Measurements from ENCODE around the gene MTUS2. TPM values are rescaled to one million over a fixed set of nuclear protein-coding genes. Genes with fewer than 3 reads are reported as not detected.
"Not testable (repeated sequence)": the region's sequence is repeated elsewhere in the genome, so short reads cannot be mapped to it uniquely, and the experiment has no call there.

The MTUS2 gene
- total RNA-seq, 1 experiment from 2014 or later = 0.10 TPM

GRCh38 chr13:29318741-29319140 is 498.6 kb downstream of the MTUS2 start:
- DNase-seq (ENCODE audit: low spot score) = no peak

- no peak for DNase-seq (ENCODE audit: low spot score)
Measured at GRCh38 chr13:29319451-29319850, 499.3 kb downstream of the MTUS2 start.

GRCh38 chr13:29323954-29324353 is 503.8 kb downstream of the MTUS2 start:
- DNase-seq (ENCODE audit: low spot score) = no peak

DNA sequence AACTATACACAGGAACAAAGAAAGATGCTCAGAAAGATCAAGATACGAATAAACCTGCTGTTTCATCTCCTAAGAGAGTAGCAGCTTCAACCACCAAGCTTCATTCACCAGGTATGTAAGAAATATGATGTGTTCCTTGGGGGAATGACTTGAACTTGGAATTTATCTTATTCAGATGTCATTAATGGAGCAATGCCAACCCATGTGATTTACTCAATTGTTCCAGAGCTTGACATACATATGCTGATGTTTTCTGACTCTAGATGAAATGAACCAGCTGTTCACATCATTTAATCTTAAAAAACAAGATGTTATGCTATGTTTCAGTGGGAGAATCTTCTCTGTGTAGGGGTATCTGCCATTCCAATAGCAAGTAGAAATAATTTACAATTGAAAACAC is 504.5 kb downstream of the MTUS2 start:
- DNase-seq (ENCODE audit: low spot score) = no peak

DNA sequence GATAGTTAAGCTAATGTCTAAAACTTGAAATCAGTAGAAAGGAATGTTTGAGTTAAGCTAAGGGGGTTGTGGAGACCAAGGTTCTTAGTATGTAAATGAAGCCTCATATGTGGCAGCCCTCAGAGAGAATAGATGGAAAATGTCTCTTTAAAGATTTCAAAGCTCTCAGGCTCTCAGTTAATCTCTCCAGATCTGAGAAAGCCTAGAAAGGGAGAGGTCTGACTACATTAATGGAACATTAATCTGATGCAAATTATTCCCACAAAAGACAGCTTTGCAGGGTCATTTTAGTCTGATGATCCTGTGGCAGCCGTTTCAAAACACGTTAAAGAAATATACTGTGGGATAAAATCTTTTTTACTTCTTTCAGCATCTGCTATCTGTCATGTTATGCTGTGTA is 508.4 kb downstream of the MTUS2 start:
- no peak for DNase-seq (ENCODE audit: low spot score)

- DNase-seq (ENCODE audit: low spot score) = no peak
Measured at GRCh38 chr13:29336356-29336755, 516.2 kb downstream of the MTUS2 start.

GRCh38 chr13:29339386-29340272 is 519.5 kb downstream of the MTUS2 start:
- no peak for DNase-seq (ENCODE audit: low spot score)

DNA sequence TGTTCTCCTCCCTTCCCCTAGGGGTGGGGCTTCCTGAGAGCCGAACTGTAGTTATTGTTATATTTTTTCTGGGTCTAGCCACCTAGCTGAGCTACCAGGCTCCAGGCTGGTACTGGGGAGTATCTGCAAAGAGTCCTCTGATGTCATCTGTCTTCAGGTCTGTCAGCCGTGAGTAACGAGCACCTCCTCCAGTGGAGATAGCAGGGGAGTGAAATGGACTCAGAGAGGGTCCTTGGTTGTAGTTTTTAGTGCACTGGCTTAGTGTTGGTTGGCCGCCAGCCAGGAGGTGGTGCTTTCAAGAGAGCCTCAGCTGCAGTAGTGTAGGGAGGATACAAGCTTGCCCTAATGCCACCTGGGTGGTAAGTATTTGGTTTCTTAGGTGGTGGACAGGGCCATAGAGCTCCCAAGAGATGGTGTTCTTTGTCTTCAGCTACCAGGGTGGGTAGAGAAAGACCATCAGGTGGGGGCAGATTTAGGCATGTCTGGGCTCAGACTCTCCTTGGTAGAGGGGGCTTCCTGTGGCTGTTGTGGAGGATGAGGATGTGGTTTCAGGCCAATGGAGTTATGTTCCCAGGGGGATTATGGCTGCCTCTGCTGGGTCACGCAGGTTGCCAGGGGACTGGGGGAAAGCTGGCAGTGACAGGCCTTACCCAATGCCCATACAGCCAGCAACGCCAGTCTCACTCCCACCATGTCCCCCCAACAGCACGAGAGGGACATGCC is 525.9 kb downstream of the MTUS2 start:
- not testable (repeated sequence) for DNase-seq (ENCODE audit: low spot score)

GRCh38 chr13:29355029-29355428 is 534.9 kb downstream of the MTUS2 start:
- DNase-seq (ENCODE audit: low spot score) = no peak

- DNase-seq (ENCODE audit: low spot score) = no peak
Measured at GRCh38 chr13:29359181-29359580, 539.0 kb downstream of the MTUS2 start.

DNA sequence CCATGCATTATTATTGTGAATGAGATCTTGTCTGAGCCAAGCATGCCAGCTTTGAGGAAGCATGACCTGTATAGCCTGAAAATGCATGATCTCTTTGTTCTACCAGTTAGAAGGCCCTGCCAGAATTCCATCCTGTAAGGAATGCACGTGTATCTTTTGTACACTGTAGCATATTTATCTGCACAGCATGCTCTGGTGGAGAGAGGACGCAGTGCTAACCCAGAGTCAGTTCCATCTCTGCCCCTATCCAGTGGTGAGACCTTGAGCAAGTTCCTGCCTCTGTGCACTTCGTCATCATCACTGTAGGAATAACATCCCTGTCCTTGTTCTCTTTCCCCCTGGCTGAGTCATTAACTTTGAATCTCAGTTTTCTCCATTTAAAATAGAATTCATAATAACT is 541.6 kb downstream of the MTUS2 start:
- no peak for DNase-seq (ENCODE audit: low spot score)

GRCh38 chr13:29362849-29363604 is 542.9 kb downstream of the MTUS2 start:
- peak; percentile 56 for DNase-seq (ENCODE audit: low spot score)

- peak; percentile 21 for DNase-seq (ENCODE audit: low spot score)
Measured at GRCh38 chr13:29369060-29369743, 549.1 kb downstream of the MTUS2 start.

- no peak for DNase-seq (ENCODE audit: low spot score)
Measured at GRCh38 chr13:29379281-29379680, 559.1 kb downstream of the MTUS2 start.

DNA sequence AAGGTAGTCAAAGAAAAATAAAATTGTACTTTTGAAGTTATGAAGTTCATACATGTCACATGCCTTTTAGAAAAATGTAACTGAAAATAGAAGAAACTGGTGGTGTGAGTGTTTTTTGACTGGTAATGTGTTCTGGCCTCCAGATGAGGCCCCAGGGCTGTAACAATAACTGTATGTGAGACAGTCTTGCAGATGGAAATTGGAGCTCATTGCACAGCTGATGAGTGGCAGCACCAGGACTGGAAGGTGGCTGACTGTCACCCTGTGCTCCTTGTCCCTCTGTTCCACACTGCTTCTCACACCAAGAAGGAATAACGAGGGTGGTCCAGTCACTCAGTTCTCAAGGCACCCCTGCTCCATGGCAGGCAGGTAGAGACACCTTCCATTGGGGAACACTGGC is 559.7 kb downstream of the MTUS2 start:
- no peak for DNase-seq (ENCODE audit: low spot score)

- no peak for DNase-seq (ENCODE audit: low spot score)
Measured at GRCh38 chr13:29382021-29382420, 561.9 kb downstream of the MTUS2 start.

DNA sequence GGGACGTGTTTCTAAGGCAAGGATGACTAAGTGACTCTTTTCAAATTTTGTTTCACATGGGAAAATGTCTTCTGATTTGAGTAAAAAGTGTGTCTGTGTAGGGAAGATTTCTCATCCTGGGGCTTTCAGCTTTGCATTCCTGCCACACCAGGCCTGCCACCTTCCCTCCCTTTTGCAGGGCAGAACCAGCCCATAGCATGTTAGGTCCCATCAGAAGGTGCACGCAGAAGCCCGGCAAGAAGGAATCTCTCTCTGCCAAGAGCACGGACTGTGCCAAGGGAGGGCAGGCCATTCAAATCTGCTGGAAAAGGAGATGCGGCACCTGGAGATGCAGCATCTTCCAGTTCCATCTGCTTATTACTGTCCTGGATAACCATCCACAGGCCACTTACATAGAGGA is 563.3 kb downstream of the MTUS2 start:
- no peak for DNase-seq (ENCODE audit: low spot score)

DNA sequence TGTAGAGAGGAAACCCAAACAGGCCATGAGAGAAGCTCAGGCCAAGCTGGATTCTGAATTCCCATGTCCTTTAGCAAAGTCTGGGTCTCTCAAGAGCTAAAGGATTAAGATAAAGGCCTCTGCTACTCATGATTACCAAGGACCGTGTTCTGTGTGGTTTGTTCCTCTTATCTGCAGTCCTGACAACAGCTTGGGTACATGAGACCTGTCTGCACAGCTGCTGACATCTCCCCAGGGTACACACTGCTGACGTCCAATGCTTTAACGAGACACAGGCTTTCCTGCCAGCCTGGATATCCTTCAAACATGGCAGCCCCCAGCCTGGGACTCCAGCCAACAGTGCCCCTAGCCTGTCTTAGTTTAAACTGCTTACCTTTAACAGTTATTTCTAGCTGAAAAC is 564.3 kb downstream of the MTUS2 start:
- DNase-seq (ENCODE audit: low spot score) = no peak

DNA sequence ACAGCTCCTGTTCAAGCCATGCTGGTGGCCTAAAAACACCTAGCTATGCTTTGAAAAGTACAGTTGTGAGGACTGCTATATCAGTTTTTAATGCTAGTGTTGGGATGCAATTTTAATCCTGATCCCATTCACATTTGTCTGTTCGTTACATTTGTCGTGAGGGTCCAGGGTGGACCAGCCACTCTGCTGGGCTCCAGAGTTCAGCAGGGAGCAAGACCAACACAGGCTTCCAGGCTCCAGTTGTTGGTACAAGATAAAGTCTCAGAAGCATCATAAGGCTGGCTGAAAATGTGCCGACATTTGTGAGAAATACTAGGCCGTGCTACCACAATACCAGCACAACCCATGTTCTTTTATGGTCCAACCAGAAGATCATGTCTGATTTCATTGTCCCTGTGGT is 564.7 kb downstream of the MTUS2 start:
- DNase-seq (ENCODE audit: low spot score) = no peak

DNA sequence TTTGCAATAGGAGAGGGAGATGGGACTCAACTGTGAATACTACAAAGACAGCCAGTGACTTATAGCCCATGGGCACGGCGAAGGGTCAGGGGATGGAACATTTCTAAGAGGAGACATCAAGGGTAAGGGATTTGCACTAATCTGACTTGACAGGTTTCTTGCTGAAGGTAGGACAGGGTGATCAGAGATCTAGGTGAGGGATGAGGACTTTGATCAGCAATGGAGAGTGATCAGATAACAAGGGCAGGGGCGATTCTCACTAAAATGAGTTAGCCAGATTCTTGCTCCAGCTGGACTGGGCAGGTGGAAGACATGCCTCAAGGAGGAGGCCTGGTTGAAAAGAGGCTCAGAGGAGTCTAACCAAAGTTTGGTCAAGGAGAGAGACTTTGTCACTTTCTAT is 566.1 kb downstream of the MTUS2 start:
- DNase-seq (ENCODE audit: low spot score) = no peak

DNA sequence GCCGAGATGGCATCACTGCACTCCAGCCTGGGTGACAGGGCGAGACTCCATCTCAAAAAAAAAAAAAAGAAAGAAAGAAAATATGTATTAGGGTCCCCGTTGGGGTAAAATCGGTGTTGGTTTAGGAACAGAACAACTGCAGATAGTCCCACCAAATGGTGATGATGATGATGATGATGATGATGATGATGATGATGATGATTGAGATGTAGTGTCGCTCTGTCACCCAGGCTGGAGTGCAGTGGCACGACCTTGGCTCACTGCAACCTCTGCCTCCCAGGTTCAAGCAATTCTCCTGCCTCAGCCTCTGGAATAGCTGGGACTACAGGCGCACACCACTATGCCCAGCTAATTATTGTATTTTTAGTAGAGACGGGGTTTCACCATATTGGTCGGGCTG is 570.5 kb downstream of the MTUS2 start:
- DNase-seq (ENCODE audit: low spot score) = not testable (repeated sequence)

DNA sequence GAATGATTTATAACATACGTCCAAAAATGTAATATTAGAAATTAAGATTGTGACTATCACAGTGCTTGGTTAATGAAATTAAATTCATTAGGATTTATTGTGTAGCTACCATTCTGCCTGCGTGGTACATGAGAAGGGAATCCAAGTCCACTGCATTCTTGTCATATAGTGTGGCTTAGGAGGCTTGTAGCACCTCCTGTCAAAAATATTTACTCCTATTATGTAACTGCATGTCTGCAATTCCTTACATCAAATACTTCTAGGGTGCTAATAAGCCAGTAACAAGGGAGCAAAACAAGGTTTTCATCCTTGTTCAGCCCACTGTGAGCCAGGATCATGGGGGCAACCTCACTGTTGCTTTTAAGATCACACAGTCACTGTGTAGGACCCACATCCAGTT is 576.3 kb downstream of the MTUS2 start:
- DNase-seq (ENCODE audit: low spot score) = no peak
